HepG2 (cell line): Measurements from ENCODE around the gene NSUN2. TPM values are rescaled to one million over a fixed set of nuclear protein-coding genes. Genes with fewer than 3 reads are reported as not detected.

Source experiments
- ATAC-seq: fragments of 200-7000 bp; cut with Tn5 transposase; 3 replicates; pipeline ENCODE4 v1.9.1; 2020; ENCODE audit warnings: mild to moderate bottlenecking, moderate library complexity
- BruUV-seq: library from RNA; stranded (reverse); fragments of 400-500 nt; replicated peaks from 2 replicates; lab custom pipeline; 2021; lab: Mats Ljungman, UMichigan
- CTCF ChIA-PET: fragments of 300-600 bp; formaldehyde crosslinking; extraction: SDS; loops from one replicate; lab custom pipeline; 2021; ENCODE audit warnings: low total read pairs, inconsistent platforms, low intra/inter-chr PET ratio; lab: Yijun Ruan, JAX
- POLR2A ChIA-PET: fragments of 350-600 bp; sonication (Branson Sonifier 250); formaldehyde crosslinking; loops from one replicate; lab custom pipeline; 2020; ENCODE audit warnings: antibody characterized with exemption, inconsistent platforms; lab: Yijun Ruan, JAX
- DNase-seq: peaks from one replicate; pipeline ENCODE4 v3.0.0-alpha.2; 2015; ENCODE audit warnings: low spot score
- FAIRE-seq: peaks from 3 replicates; lab custom pipeline; 2011; peaks lifted over from hg19 to GRCh38; lab: Jason Lieb, UNC
- H2AFZ ChIP-seq: one replicate; pipeline ENCODE4 v1.6.1; 2011; ENCODE audit warnings: low read length, inconsistent platforms
- H3K27ac ChIP-seq: fragments of 300-600 bp; 3 replicates; pipeline ENCODE4 v1.8.0; 2011; ENCODE audit warnings: mixed run types, mild to moderate bottlenecking, mixed read lengths, low read length, inconsistent platforms; ENCODE audit not compliant: insufficient read depth; ENCODE audit errors: extremely low read length
- H3K27me3 ChIP-seq, 2 experiments: fragments of 200-600 bp in 1 of 2; 2 replicates in 1 of 2; 3 replicates in 1 of 2; pipeline versions ENCODE4 v1.6.0 to v1.8.0; 2011; ENCODE audit warnings: low read length in 2 of 2, mild to moderate bottlenecking in 2 of 2, moderate library complexity in 2 of 2, inconsistent platforms in 1 of 2; ENCODE audit not compliant: insufficient read depth in 2 of 2, control insufficient read depth in 1 of 2
- H3K36me3 ChIP-seq, 2 experiments: fragments of 200-600 bp in 1 of 2; replicated peaks in 1 of 2; 2 replicates in 1 of 2; 3 replicates in 1 of 2; pipeline versions ENCODE4 v1.5.1 to v1.8.0; 2011; ENCODE audit warnings: low read length in 2 of 2, inconsistent platforms in 1 of 2; ENCODE audit not compliant: insufficient read depth in 2 of 2, control insufficient read depth in 1 of 2
- H3K4me1 ChIP-seq: 2 replicates; pipeline ENCODE4 v1.5.1; 2012; ENCODE audit warnings: low read length, inconsistent platforms; ENCODE audit not compliant: insufficient read depth
- H3K4me2 ChIP-seq: 2 replicates; pipeline ENCODE4 v1.6.0; 2011; ENCODE audit warnings: low read depth, low read length, inconsistent platforms
- H3K4me3 ChIP-seq, 3 experiments: fragments of 200-600 bp in 1 of 3; sonication (generic), shearing (Covaris generic) in 1 of 3; replicated peaks in 1 of 3; 2 replicates each; pipeline ENCODE4 v1.5.1; 2011 to 2016; ENCODE audit warnings: low read length in 3 of 3, inconsistent platforms in 2 of 3, low read depth in 2 of 3, mild to moderate bottlenecking in 2 of 3, control low read depth in 1 of 3, mixed read lengths in 1 of 3; ENCODE audit not compliant: insufficient read depth in 1 of 3
- H3K79me2 ChIP-seq: one replicate; pipeline ENCODE4 v1.6.1; 2011; ENCODE audit warnings: low read length, inconsistent platforms; ENCODE audit not compliant: insufficient read depth
- H3K9ac ChIP-seq: 2 replicates; pipeline ENCODE4 v1.6.0; 2011; ENCODE audit warnings: mild to moderate bottlenecking, low read depth, low read length, inconsistent platforms; ENCODE audit not compliant: insufficient read depth
- H3K9me3 ChIP-seq: 2 replicates; pipeline ENCODE4 v1.5.1; 2012; ENCODE audit warnings: mild to moderate bottlenecking, low read length
- H4K20me1 ChIP-seq: 2 replicates; pipeline ENCODE4 v1.6.0; 2011; ENCODE audit warnings: inconsistent platforms, mild to moderate bottlenecking, low read length, moderate library complexity; ENCODE audit not compliant: insufficient read depth
- CBX5 ChIP-seq: sonication (generic); formaldehyde crosslinking; IDR thresholded peaks from 2 replicates; pipeline ENCODE4 v1.4.0; 2020; ENCODE audit warnings: missing genetic modification reagents, borderline replicate concordance
- GFI1 ChIP-seq: sonication (generic); formaldehyde crosslinking; IDR thresholded peaks from 2 replicates; pipeline ENCODE4 v1.5.0; 2020; ENCODE audit warnings: missing genetic modification reagents, mild to moderate bottlenecking, borderline replicate concordance
- JDP2 ChIP-seq: sonication (generic); formaldehyde crosslinking; IDR thresholded peaks from 2 replicates; pipeline ENCODE4 v1.8.1; 2022; ENCODE audit warnings: missing genetic modification reagents, borderline replicate concordance
- KDM6A ChIP-seq: IDR thresholded peaks from 2 replicates; pipeline ENCODE4 v1.6.1; 2016; ENCODE audit warnings: low read depth
- NFE2 ChIP-seq: sonication (generic); formaldehyde crosslinking; IDR thresholded peaks from 2 replicates; pipeline ENCODE4 v1.4.0; 2020; ENCODE audit warnings: missing genetic modification reagents
- NFYC ChIP-seq: IDR thresholded peaks from 2 replicates; pipeline ENCODE4 v1.6.1; 2016; ENCODE audit warnings: missing genetic modification reagents, missing compliant biosample characterization
- ONECUT2 ChIP-seq: sonication (generic); formaldehyde crosslinking; IDR thresholded peaks from 2 replicates; pipeline ENCODE4 v1.4.0; 2020; ENCODE audit warnings: missing genetic modification reagents
- RBM39 ChIP-seq: fragments of 200-400 bp; formaldehyde crosslinking; IDR thresholded peaks from one replicate; pipeline ENCODE4 v1.6.1; 2018; ENCODE audit warnings: antibody characterized with exemption, mild to moderate bottlenecking, low read depth, low read length; ENCODE audit not compliant: poor library complexity, severe bottlenecking
- SNAPC2 ChIP-seq: sonication (generic); formaldehyde crosslinking; IDR thresholded peaks from 2 replicates; pipeline ENCODE4 v1.8.1; 2022; ENCODE audit warnings: mild to moderate bottlenecking, missing genetic modification reagents
- ZBTB7A ChIP-seq: sonication (generic); formaldehyde crosslinking; IDR thresholded peaks from 2 replicates; pipeline ENCODE4 v1.8.0; 2022; ENCODE audit warnings: mild to moderate bottlenecking, missing genetic modification reagents
- ZFP41 ChIP-seq: sonication (generic); formaldehyde crosslinking; IDR thresholded peaks from 2 replicates; pipeline ENCODE4 v1.4.0; 2020; ENCODE audit warnings: mild to moderate bottlenecking, missing genetic modification reagents, borderline replicate concordance
- ZKSCAN5 ChIP-seq: sonication (generic); formaldehyde crosslinking; IDR thresholded peaks from 2 replicates; pipeline ENCODE4 v1.5.1; 2020; ENCODE audit warnings: mild to moderate bottlenecking, missing genetic modification reagents
- ZNF484 ChIP-seq: sonication (generic); formaldehyde crosslinking; IDR thresholded peaks from 2 replicates; pipeline ENCODE4 v1.5.1; 2020; ENCODE audit warnings: mild to moderate bottlenecking, low read depth, missing genetic modification reagents, borderline replicate concordance
- WGBS: methylation state at CpG from one replicate; pipeline ENCODE4 v1.1.6; 2017; ENCODE audit warnings: low lambda C conversion rate; 5-methylcytosine and 5-hydroxymethylcytosine counted together
- in situ Hi-C: cut with HindIII; loops from 2 replicates; pipeline ENCODE4 v1.10.0; 2017; ENCODE audit warnings: low pct_unique_long_range_greater_than_20kb; ENCODE audit not compliant: extremely low pct_ligation_motif_present
- intact Hi-C: fragments of 100-400 bp; cut with micrococcal nuclease; formaldehyde crosslinking; loops from one replicate; pipeline ENCODE4 v1.10.0; 2022; ENCODE audit not compliant: unreplicated experiment
- polyA plus RNA-seq, 8 experiments: library from polyadenylated mRNA; depleted of rRNA in 3 of 8; stranded (reverse) in 7 of 8; unstranded in 1 of 8; fragments of >200 nt; fragmentation: Illumina TruSeq in 4 of 8; extraction: Trizol in 4 of 8; gene quantifications; 2 replicates each; pipeline versions ENCODE4 v1.2.1 to v1.2.3, GENCODE V29; 2011 to 2016; ENCODE audit warnings: low read depth in 4 of 8, missing spikeins in 1 of 8, mixed read lengths in 1 of 8; ENCODE audit not compliant: insufficient read depth in 1 of 8
- total RNA-seq, 5 experiments: library from RNA; depleted of rRNA; stranded (reverse); fragments of >200 nt; fragmentation: Illumina TruSeq; extraction: Trizol; gene quantifications; 2 replicates each; pipeline ENCODE4 v1.2.3, GENCODE V29; 2016; ENCODE audit warnings: low read depth in 1 of 5
- TF ChIP-seq, protein P1 (sequence below): sonication (generic); formaldehyde crosslinking; IDR thresholded peaks from 2 replicates; pipeline ENCODE4 v1.8.1; 2022; ENCODE audit warnings: mild to moderate bottlenecking, missing genetic modification reagents
- TF ChIP-seq, protein P2 (sequence below): sonication (generic); formaldehyde crosslinking; IDR thresholded peaks from 2 replicates; pipeline ENCODE4 v1.5.0; 2020; ENCODE audit warnings: missing genetic modification reagents
- TF ChIP-seq, protein P3 (sequence below): sonication (generic); formaldehyde crosslinking; IDR thresholded peaks from 2 replicates; pipeline ENCODE4 v1.8.0; 2022; ENCODE audit warnings: missing genetic modification reagents, low read depth, mild to moderate bottlenecking, borderline replicate concordance
- TF ChIP-seq, protein P4 (sequence below): sonication (generic); formaldehyde crosslinking; IDR thresholded peaks from 2 replicates; pipeline ENCODE4 v1.4.0; 2020; ENCODE audit warnings: mild to moderate bottlenecking, missing genetic modification reagents

NSUN2 gene
- total and polyA plus RNA-seq, 2 of the 13 experiments (the other 11 are each of a cell fraction or from before 2014, with no cell fraction given): 51.7 to 69.1 TPM

DNA sequence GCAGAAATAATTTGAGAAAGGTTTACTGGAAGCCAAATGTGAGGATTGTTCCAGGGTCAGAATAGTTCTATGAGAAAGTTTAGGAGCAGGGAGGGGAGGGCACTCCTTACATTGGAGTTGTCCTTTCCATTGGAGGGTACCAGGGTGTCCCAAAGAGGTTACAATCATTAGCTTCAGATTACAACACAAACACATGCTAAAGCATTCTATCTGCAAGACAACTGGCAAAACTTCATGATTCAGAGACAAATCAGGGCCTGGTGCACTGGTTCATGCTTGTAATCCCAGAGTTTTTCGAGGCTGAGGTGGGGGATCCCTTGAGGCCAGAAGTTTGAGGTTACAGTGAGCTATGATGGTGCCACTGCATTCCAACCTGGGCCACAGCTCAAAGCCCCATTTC is 51.8 kb downstream of the NSUN2 start (continued):
- TF ChIP-seq RBM39: no peak
- TF ChIP-seq CBX5 (CRISPR knock-in tag): no peak
- no peak for TF ChIP-seq NFE2
- no peak for TF ChIP-seq JDP2 (CRISPR knock-in tag)
- no peak for TF ChIP-seq SNAPC2 (CRISPR knock-in tag)

DNA sequence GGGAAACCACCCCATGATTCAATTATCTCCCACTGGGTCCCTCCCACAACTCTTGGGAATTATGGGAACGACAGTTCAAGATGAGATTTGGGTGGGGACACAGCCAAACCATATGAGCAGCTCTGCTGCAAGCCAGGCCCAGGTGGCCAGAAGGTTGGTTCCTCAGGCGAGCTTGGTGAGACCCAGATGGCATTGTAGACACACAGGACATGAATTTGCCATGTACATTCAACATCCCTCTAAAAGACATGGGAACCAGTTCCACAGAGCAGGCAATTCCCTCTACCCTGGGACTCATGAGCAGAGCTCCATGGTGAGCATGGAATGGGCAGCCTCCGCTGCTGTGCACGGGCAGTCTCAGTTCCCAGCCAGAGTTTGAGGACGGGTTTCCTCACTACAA is 53.3 kb downstream of the NSUN2 start:
- Histone ChIP-seq H3K4me2 (no peak overlapping the region), H3K4me3 (no peak overlapping the region), H4K20me1 (no peaks in the 10 kb centered on the region), H2AFZ (no peak overlapping the region), H3K36me3 (no peaks in the 10 kb centered on the region), H3K4me1 (no peaks in the 10 kb centered on the region), H3K27me3 (peaks cover 2 to 18% of the 10 kb centered on the region in 2 experiments; a peak in 4 of 5 replicates), H3K79me2 (no peaks in the 10 kb centered on the region), H3K27ac (no peak overlapping the region), H3K9me3 (no peaks in the 10 kb centered on the region), H3K9ac (no peak overlapping the region)
- intact Hi-C loops: loop anchor here (5.0 kb wide), 1 partner anchor 692 kb away; no protein-coding TSS in a partner anchor
- FAIRE-seq (no peak), DNase-seq (no peak), ATAC-seq (no peak)
- in situ Hi-C loops: loop anchor here (10.0 kb wide), 1 partner anchor 1085 kb away; no protein-coding TSS in a partner anchor
- ChIA-PET CTCF (no interaction called here), POLR2A (no interaction called here)
- no TSS peak for BruUV-seq
- TF ChIP-seq, protein P1, sequence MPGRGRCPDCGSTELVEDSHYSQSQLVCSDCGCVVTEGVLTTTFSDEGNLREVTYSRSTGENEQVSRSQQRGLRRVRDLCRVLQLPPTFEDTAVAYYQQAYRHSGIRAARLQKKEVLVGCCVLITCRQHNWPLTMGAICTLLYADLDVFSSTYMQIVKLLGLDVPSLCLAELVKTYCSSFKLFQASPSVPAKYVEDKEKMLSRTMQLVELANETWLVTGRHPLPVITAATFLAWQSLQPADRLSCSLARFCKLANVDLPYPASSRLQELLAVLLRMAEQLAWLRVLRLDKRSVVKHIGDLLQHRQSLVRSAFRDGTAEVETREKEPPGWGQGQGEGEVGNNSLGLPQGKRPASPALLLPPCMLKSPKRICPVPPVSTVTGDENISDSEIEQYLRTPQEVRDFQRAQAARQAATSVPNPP (CRISPR knock-in tag): no peak
- TF ChIP-seq, protein P2, sequence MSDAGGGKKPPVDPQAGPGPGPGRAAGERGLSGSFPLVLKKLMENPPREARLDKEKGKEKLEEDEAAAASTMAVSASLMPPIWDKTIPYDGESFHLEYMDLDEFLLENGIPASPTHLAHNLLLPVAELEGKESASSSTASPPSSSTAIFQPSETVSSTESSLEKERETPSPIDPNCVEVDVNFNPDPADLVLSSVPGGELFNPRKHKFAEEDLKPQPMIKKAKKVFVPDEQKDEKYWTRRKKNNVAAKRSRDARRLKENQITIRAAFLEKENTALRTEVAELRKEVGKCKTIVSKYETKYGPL: no peak
- TF ChIP-seq, protein P3, sequence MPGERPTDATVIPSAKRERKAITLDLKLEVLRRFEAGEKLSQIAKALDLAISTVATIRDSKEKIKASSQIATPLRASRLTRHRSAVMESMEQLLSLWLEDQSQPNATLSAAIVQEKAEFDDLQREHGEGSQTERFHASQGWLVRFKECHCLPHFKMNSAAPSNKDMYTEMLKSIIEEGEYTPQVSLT (CRISPR knock-in tag): no peak
- TF ChIP-seq ZNF484 (CRISPR knock-in tag): no peak
- no peak for TF ChIP-seq ZFP41
- no peak for TF ChIP-seq GFI1
- TF ChIP-seq ZKSCAN5 (CRISPR knock-in tag): no peak
- TF ChIP-seq, protein P4, sequence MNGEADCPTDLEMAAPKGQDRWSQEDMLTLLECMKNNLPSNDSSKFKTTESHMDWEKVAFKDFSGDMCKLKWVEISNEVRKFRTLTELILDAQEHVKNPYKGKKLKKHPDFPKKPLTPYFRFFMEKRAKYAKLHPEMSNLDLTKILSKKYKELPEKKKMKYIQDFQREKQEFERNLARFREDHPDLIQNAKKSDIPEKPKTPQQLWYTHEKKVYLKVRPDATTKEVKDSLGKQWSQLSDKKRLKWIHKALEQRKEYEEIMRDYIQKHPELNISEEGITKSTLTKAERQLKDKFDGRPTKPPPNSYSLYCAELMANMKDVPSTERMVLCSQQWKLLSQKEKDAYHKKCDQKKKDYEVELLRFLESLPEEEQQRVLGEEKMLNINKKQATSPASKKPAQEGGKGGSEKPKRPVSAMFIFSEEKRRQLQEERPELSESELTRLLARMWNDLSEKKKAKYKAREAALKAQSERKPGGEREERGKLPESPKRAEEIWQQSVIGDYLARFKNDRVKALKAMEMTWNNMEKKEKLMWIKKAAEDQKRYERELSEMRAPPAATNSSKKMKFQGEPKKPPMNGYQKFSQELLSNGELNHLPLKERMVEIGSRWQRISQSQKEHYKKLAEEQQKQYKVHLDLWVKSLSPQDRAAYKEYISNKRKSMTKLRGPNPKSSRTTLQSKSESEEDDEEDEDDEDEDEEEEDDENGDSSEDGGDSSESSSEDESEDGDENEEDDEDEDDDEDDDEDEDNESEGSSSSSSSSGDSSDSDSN (CRISPR knock-in tag): no peak
- no peak for TF ChIP-seq NFYC
- no peak for TF ChIP-seq ONECUT2 (CRISPR knock-in tag)
- no peak for TF ChIP-seq ZBTB7A
- no peak for TF ChIP-seq KDM6A (CRISPR knock-in tag)
- 0% methylated on average over 1 of the region's 5 CpGs for WGBS
